Activated CD4-positive, CD25-positive, alpha-beta regulatory T cell treated with anti-CD3 and anti-CD28 coated beads, Interleukin-2, amount 50 U/mL, for 24 hours (primary cell): ENCODE data around the gene GRIA2.

Source experiments
- ATAC-seq, 2 donors: fragments of 150-1000 bp; cut with Tn5 transposase; one replicate each; pipeline ENCODE4 v1.10.0; 2021; ENCODE audit warnings: mild to moderate bottlenecking in 1 of 2, moderate library complexity in 1 of 2

GRIA2 gene

DNA sequence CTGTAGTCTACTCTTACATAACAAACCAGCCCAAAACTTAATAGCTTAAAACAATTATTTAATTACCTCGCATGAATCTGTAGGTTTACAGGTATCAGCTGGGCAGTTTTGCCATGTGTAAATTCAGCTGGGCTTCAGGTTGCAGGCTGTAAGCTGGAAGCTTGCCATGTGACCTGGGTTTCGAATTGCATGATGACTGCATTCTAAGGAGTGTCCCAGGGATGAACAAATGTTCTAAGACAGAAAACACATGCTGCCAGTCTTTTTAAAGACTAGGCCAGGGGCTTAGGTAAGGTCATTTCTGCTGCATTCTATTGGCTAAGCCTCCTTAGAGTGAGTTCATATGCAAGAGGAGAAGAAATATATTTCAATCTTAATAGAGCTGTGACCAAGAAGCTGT, 44.8 kb downstream of the GRIA2 start:
- no peak for ATAC-seq

GRCh38 chr4:157270108-157270507, 49.6 kb downstream of the GRIA2 start:
- no peak for ATAC-seq

DNA sequence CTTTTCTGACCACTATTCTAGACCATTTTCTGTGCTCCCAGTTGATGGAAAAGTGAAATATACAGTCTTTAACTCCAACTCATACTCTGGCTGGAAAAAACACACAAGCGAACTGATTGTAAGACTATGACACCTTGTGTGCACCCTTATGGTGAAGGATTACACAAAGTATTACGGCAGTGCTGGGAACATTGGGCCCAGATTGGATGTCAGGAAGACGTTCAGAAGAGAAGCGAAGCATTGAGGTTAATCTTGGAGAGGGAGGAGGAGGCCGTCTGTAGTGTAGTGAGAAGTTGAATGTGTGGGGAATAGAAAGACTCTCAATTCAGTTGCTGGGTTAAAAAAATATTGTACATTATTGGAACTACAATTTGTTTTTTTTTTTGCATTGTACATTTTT, 50.0 kb downstream of the GRIA2 start:
- no peak for ATAC-seq

DNA sequence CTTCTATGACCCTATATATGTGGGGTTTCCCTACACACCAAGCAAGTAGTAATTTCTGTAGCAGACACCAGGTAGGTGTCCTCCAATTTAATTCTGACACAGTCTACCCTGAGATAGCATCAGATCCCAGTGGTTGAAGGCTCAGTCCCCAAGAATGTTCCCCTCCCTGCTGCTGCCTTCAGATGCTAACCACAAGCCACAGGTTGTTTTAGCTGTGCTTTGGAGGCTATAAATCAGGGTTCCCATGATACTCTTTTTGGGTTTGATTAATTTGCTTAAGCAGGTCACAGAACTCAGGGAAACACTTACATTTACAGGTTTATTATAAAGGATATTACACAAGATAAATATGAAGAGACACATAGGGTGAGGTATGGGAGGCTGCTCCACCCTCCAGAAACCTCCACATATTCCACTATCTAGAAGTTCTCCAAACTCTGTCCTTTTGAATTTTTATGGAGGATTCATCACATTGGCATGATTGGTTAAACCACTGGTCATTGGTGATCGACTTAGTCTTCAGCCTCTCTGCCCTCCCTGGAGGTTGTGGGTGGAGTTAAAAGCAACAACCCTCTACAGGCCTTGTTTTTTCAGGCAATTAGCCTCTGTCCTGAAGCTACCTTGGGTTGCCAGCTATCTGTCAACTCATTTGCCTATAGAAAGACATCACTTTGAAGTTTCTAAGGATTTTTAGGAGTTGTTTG, 50.8 kb downstream of the GRIA2 start:
- ATAC-seq, result no peak

DNA sequence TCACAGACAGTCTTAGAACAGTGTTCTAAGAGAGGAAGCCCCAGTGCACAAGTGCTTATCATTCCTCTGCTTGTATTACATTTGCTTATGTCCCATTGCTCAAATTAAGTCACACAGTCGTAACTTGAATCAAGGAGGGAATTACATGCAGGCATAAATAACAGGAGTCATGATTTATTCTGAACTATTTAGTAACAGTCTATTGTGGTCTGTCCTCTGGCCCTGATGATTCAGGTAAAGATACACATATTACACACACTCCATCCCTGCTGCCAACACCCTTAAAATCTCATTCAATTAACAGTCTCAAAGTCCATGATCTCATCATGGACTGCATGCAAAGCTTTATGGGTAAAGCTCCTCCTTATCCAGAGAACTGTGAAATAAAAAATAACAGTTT, 60.1 kb downstream of the GRIA2 start:
- no peak for ATAC-seq

- ATAC-seq, result no peak
These were observed 61.5 kb downstream of the GRIA2 start for GRCh38 chr4:157282019-157282418.

GRCh38 chr4:157287445-157287844, 66.9 kb downstream of the GRIA2 start:
- ATAC-seq, result no peak

- ATAC-seq, result no peak
These were observed 70.1 kb downstream of the GRIA2 start for GRCh38 chr4:157290622-157291021.

DNA sequence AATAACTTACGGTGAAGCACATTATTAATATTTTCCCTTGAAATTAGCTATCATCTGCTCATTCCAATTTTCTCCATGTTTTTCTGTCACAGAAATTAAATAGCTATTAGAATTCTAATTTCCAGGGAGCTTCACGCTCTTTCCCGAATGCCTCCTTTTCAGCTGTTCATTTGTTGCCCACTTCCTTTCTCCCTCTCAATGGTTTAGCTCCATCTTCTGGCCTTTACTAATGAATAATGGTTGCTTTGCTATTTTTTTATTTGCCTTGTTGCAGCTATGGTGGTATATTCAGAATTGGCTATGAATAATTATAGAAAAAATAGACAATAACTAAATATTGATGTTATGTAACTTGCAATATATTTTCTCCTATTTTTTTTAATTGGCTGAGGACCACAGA, 70.5 kb downstream of the GRIA2 start:
- ATAC-seq, result no peak

DNA sequence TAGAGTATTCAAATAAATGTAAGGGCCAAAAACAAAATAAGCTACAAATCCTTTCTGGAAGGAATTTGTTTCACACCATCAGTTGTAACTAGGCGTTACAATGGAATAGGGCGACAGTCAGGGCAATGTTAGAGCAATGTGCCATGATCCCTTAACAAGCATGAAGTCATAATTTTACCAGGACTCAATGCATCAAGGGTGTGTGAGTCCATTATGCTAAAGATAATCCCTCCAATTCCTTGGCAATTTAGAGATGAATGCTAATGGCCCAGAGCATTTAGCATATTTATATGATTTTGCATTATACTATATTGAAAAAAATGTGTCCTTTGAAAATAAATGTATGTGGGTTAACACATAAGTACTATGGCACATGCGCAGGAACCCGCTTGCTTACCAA, 73.1 kb downstream of the GRIA2 start:
- no peak for ATAC-seq

DNA sequence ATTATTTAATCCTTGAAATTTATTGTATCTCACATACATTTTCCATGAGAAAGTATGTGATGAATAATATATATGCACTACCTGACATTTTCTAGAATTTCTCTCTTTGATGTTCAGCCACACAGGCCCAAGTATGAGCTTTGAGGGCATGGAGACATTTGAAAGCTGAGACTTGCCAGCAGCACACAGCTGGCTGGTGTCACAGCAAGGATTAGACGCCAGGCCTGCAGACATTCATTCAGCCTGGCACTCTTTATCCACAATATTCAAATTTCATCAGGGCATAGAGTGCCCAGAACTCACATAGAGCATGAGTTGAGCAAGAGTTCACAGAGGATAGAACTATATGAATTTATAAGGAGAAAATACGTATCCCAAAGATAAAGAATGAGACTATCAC, 74.0 kb downstream of the GRIA2 start:
- no peak for ATAC-seq

GRCh38 chr4:157300701-157301100, 80.2 kb downstream of the GRIA2 start:
- no peak for ATAC-seq

GRCh38 chr4:157303471-157303960, 83.0 kb downstream of the GRIA2 start:
- ATAC-seq, result no peak

DNA sequence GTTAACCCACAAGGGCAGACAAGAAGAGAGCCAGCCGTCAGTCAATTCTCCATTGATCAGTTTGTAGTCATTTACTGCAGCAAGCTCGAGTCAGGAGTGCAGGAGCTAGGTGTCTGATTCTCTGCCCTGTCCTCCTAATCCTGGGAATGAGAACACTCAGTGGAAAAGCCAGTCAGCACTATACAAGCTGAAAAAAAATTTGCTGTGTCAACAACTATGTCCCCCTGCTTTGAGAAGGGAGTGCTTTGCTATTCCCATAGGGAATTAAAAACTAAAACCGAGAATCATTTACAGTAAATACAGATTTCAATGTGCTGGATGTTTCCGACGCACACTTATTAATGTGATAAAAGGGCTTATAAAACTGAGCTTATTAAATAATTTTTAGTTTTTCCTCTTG, 84.2 kb downstream of the GRIA2 start:
- ATAC-seq, result no peak

- no peak for ATAC-seq
These were observed 92.2 kb downstream of the GRIA2 start for GRCh38 chr4:157312702-157313101.

DNA sequence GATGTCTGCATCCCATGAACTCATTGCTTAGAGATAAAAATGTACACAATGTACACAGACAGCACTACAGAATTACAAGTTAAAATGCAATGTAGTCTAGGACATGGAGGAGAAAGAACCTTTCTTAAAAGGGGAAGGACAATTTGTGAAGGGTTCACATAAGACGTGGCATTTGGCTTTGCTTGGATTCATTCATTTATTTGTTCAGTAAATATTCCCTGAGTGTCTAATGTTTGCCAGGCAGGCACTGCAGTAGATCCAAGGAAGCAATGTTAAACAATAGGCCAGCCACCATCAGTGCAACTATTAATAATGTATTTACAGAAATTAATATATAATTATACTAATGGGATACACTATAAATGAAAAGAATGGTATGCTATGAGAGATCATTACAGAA, 94.4 kb downstream of the GRIA2 start:
- no peak for ATAC-seq

DNA sequence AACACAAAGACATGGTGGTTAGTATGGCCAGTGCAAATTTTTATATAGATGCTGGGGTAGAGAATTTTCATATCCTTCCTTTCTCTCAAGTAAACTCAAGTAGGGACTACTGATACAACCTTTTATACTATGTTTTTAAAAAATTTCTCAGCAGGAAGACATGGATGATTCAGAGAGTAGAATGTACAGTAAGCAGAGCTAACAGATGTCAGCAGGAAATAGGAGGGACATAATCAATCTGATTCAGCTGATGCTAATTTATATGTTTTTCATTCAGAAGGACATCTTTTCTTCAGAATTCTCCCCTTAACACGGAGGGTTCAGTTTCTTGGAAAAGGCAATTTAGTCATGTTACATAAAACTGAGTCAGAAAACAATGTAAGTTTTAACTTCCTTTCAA, 95.4 kb downstream of the GRIA2 start:
- no peak for ATAC-seq

DNA sequence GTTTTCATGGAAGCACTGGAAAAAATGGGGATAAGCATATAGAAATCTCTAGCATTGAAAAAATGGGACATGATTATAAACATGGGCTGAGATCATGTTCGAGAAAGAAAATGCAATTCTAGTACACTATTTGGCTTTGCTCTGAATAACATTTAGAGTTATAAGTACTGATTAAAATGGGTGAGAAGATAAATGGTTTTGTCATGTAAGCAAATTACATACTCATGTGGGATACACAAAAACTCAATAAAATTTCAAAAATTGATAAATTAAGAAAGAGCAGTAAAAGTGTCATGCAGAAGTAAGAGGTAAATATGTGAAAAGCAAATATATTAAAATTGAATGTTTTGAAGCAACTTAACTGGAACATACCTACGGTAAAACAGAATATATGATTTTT, 99.6 kb downstream of the GRIA2 start:
- ATAC-seq, result no peak

DNA sequence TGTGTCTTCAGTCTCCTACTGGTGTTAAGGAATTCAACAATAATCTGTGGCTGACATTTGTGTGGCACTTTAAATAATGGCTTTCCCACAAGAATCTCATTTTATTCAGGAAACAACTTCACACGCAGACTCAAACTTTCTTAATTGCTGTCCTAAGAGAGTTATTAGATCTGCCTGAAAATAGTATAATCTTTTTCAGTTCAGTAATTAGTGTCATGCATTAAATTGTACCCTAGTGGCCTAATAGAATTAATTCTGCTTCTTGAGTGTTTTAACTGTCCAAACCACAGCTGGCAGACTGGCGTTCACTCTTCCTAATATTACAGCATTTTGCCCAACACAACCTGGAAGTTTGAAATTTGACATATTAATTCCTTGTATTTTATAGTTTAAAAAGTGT, 107.1 kb downstream of the GRIA2 start:
- ATAC-seq, result no peak

GRCh38 chr4:157357887-157358286, 137.4 kb downstream of the GRIA2 start:
- no peak for ATAC-seq

- ATAC-seq, result no peak
These were observed 137.9 kb downstream of the GRIA2 start for GRCh38 chr4:157358439-157358838.

GRCh38 chr4:157358851-157359250, 138.3 kb downstream of the GRIA2 start:
- no peak for ATAC-seq

- no peak for ATAC-seq
These were observed 142.8 kb downstream of the GRIA2 start for GRCh38 chr4:157363360-157363759.

DNA sequence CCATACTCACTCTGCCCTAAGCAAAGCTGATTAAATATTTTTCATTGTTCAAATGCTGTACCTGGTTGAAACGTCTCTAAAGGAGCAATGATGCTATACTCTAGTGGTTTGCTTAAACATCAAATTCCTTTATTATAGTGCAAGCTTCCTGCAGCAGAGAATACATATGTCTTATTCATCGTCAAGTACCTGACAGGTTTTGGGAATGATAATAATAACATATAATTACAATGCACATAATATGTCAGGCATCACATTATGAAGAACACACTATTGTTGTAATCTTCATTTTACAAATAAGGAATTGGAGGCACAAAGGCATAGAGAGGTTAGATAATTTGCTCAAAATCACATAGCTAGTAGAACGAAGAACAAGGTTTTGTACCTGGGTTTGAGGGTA, 151.6 kb downstream of the GRIA2 start:
- ATAC-seq, result no peak

- no peak for ATAC-seq
These were observed 152.0 kb downstream of the GRIA2 start for GRCh38 chr4:157372567-157372966.
